Endometrial microvascular endothelial cells (primary cell): ENCODE data around the gene UCKL1. TPM values are rescaled to one million over a fixed set of nuclear protein-coding genes. Genes with fewer than 3 reads are reported as not detected.
"Not testable (repeated sequence)": the region's sequence is repeated elsewhere in the genome, so short reads cannot be mapped to it uniquely, and the experiment has no call there.

Experiments
- in situ Hi-C: cut with HindIII; loops from 2 replicates; pipeline ENCODE4 v1.10.0; 2017; ENCODE audit warnings: low sequenced_read_pairs, low pct_unique_long_range_greater_than_20kb; ENCODE audit errors: inconsistent ontology term
- total RNA-seq: library from RNA; depleted of rRNA; stranded (reverse); fragments of >200 nt; gene quantifications from one replicate; pipeline ENCODE4 v1.2.3, GENCODE V29; 2015; ENCODE audit errors: inconsistent ontology term

The UCKL1 gene
- total RNA-seq: 19.3 TPM

GRCh38 chr20:63955827-63956663, at the start of gene UCKL1:
Gene UCKL1, minus strand, starts transcription at chr20:63956416. Its CDS starts 44 bp downstream, at chr20:63956372.
- in situ Hi-C loops: no loop called here

GRCh38 chr20:64005394-64005793, 49.2 kb upstream of the UCKL1 start:
- in situ Hi-C loops: no loop called here

GRCh38 chr20:64003960-64004725, 47.9 kb upstream of the UCKL1 start:
- in situ Hi-C loops: no loop called here

- in situ Hi-C loops: no loop called here
Observed at GRCh38 chr20:64001607-64002011, 45.4 kb upstream of the UCKL1 start.

- in situ Hi-C loops: no loop called here
Observed at GRCh38 chr20:64000906-64001305, 44.7 kb upstream of the UCKL1 start.

- in situ Hi-C loops: no loop called here
Observed at GRCh38 chr20:63982937-63983336, 26.7 kb upstream of the UCKL1 start.

- in situ Hi-C loops: no loop called here
Observed at GRCh38 chr20:63980806-63981728, 24.9 kb upstream of the UCKL1 start, which contains the start of gene PRPF6. Gene PRPF6, plus strand, starts transcription at chr20:63981132. Its CDS starts 114 bp downstream, at chr20:63981246.

- in situ Hi-C loops: no loop called here
Observed at GRCh38 chr20:63980317-63980805, 24.1 kb upstream of the UCKL1 start.

- in situ Hi-C loops: no loop called here
Observed at GRCh38 chr20:63979557-63980316, 23.5 kb upstream of the UCKL1 start, which contains the start of gene SAMD10. Gene SAMD10, minus strand, starts transcription at chr20:63979642. Its CDS starts 175 bp downstream, at chr20:63979467.

- in situ Hi-C loops: no loop called here
Observed at GRCh38 chr20:63979229-63979556, 23.0 kb upstream of the UCKL1 start.

GRCh38 chr20:63978319-63979228, 22.4 kb upstream of the UCKL1 start:
- in situ Hi-C loops: no loop called here

GRCh38 chr20:63977739-63978276, 21.6 kb upstream of the UCKL1 start:
- in situ Hi-C loops: no loop called here

- in situ Hi-C loops: no loop called here
Observed at GRCh38 chr20:63976980-63977738, 20.9 kb upstream of the UCKL1 start.

- in situ Hi-C loops: not testable (repeated sequence)
Observed at GRCh38 chr20:63976511-63976910, 20.3 kb upstream of the UCKL1 start.

- in situ Hi-C loops: no loop called here
Observed at GRCh38 chr20:63974402-63975200, 18.4 kb upstream of the UCKL1 start.
